Measurements from ENCODE around the gene STON2. TPM values are rescaled to one million over a fixed set of nuclear protein-coding genes. Genes with fewer than 3 reads are reported as not detected.
"Not testable (repeated sequence)": the region's sequence is repeated elsewhere in the genome, so short reads cannot be mapped to it uniquely, and the experiment has no call there.

The STON2 gene
- polyA plus RNA-seq, 4 donors: 3.4 to 11.5 (median 4.3) TPM

GRCh38 chr14:81384900-81385299, 15.2 kb downstream of the STON2 start:
- FAIRE-seq: no peak
- no peak overlapping the region for H3K27ac ChIP-seq (ENCODE audit: low read depth in 1 of 3, low read length in 2 of 3)
- no peaks in the 10 kb centered on the region for H3K36me3 ChIP-seq (ENCODE audit: control insufficient read depth in 3 of 3, insufficient read depth in 2 of 3, low read depth in 1 of 3, low read length in 3 of 3)
- no peaks in the 10 kb centered on the region for H3K4me1 ChIP-seq (ENCODE audit: control insufficient read depth in 3 of 3, insufficient read depth in 2 of 3, low read depth in 1 of 3, low read length in 2 of 3)
- WGBS, 3 donors: 55 to 64% (median 61%) methylated on average over 1 of the region's 1 CpG
- DNase-seq: no peak
- H3K4me3 ChIP-seq (ENCODE audit: low read depth in 1 of 3, low read length in 3 of 3): no peak overlapping the region
- no peaks in the 10 kb centered on the region for H3K9me3 ChIP-seq (ENCODE audit: control insufficient read depth in 2 of 2, insufficient read depth in 1 of 2, low read depth in 1 of 2, low read length in 1 of 2)
- H3K27me3 ChIP-seq (ENCODE audit: control insufficient read depth in 3 of 3, insufficient read depth in 3 of 3, low read length in 3 of 3): no peaks in the 10 kb centered on the region

- no peak for DNase-seq
- Histone ChIP-seq H3K9me3 (ENCODE audit: control insufficient read depth in 2 of 2, insufficient read depth in 1 of 2, low read depth in 1 of 2, low read length in 1 of 2) (no peaks in the 10 kb centered on the region), H3K4me1 (ENCODE audit: control insufficient read depth in 3 of 3, insufficient read depth in 2 of 3, low read depth in 1 of 3, low read length in 2 of 3) (no peaks in the 10 kb centered on the region), H3K27me3 (ENCODE audit: control insufficient read depth in 3 of 3, insufficient read depth in 3 of 3, low read length in 3 of 3) (no peaks in the 10 kb centered on the region), H3K27ac (ENCODE audit: low read depth in 1 of 3, low read length in 2 of 3) (no peak overlapping the region), H3K36me3 (ENCODE audit: control insufficient read depth in 3 of 3, insufficient read depth in 2 of 3, low read depth in 1 of 3, low read length in 3 of 3) (no peaks in the 10 kb centered on the region), H3K4me3 (ENCODE audit: low read depth in 1 of 3, low read length in 3 of 3) (no peak overlapping the region)
- 52 to 76% (median 67%) methylated on average over 8 of the region's 8 CpGs for WGBS, 3 donors
- FAIRE-seq: no peak
These were observed 17.5 kb downstream of the STON2 start for GRCh38 chr14:81382517-81383225.

GRCh38 chr14:81380009-81380408, 20.1 kb downstream of the STON2 start:
- FAIRE-seq: peak; percentile 5
- 66 to 76% (median 66%) methylated on average over 2 of the region's 2 CpGs for WGBS, 3 donors
- H3K27ac ChIP-seq (ENCODE audit: low read depth in 1 of 3, low read length in 2 of 3); H3K9me3 ChIP-seq (ENCODE audit: control insufficient read depth in 2 of 2, insufficient read depth in 1 of 2, low read depth in 1 of 2, low read length in 1 of 2); H3K36me3 ChIP-seq (ENCODE audit: control insufficient read depth in 3 of 3, insufficient read depth in 2 of 3, low read depth in 1 of 3, low read length in 3 of 3); H3K4me1 ChIP-seq (ENCODE audit: control insufficient read depth in 3 of 3, insufficient read depth in 2 of 3, low read depth in 1 of 3, low read length in 2 of 3); H3K4me3 ChIP-seq (ENCODE audit: low read depth in 1 of 3, low read length in 3 of 3); DNase-seq; H3K27me3 ChIP-seq (ENCODE audit: control insufficient read depth in 3 of 3, insufficient read depth in 3 of 3, low read length in 3 of 3): not testable (repeated sequence)

GRCh38 chr14:81371802-81372201, 28.3 kb downstream of the STON2 start:
- Histone ChIP-seq H3K27me3 (ENCODE audit: control insufficient read depth in 3 of 3, insufficient read depth in 3 of 3, low read length in 3 of 3) (no peaks in the 10 kb centered on the region), H3K36me3 (ENCODE audit: control insufficient read depth in 3 of 3, insufficient read depth in 2 of 3, low read depth in 1 of 3, low read length in 3 of 3) (peaks cover 0 to 2% (median 0%) of the 10 kb centered on the region in 3 donors), H3K4me1 (ENCODE audit: control insufficient read depth in 3 of 3, insufficient read depth in 2 of 3, low read depth in 1 of 3, low read length in 2 of 3) (no peaks in the 10 kb centered on the region), H3K27ac (ENCODE audit: low read depth in 1 of 3, low read length in 2 of 3) (no peak overlapping the region), H3K9me3 (ENCODE audit: control insufficient read depth in 2 of 2, insufficient read depth in 1 of 2, low read depth in 1 of 2, low read length in 1 of 2) (no peaks in the 10 kb centered on the region), H3K4me3 (ENCODE audit: low read depth in 1 of 3, low read length in 3 of 3) (no peak overlapping the region)
- no peak for DNase-seq
- WGBS, 3 donors: 79 to 92% (median 89%) methylated on average over 1 of the region's 1 CpG
- no peak for FAIRE-seq

- DNase-seq (no peak), FAIRE-seq (no peak)
- Histone ChIP-seq H3K4me1 (ENCODE audit: control insufficient read depth in 3 of 3, insufficient read depth in 2 of 3, low read depth in 1 of 3, low read length in 2 of 3) (no peaks in the 10 kb centered on the region), H3K9me3 (ENCODE audit: control insufficient read depth in 2 of 2, insufficient read depth in 1 of 2, low read depth in 1 of 2, low read length in 1 of 2) (no peaks in the 10 kb centered on the region), H3K4me3 (ENCODE audit: low read depth in 1 of 3, low read length in 3 of 3) (no peak overlapping the region), H3K27ac (ENCODE audit: low read depth in 1 of 3, low read length in 2 of 3) (no peak overlapping the region), H3K27me3 (ENCODE audit: control insufficient read depth in 3 of 3, insufficient read depth in 3 of 3, low read length in 3 of 3) (no peaks in the 10 kb centered on the region), H3K36me3 (ENCODE audit: control insufficient read depth in 3 of 3, insufficient read depth in 2 of 3, low read depth in 1 of 3, low read length in 3 of 3) (peaks cover 0 to 4% (median 0%) of the 10 kb centered on the region in 3 donors)
- WGBS, 3 donors: 71 to 89% (median 81%) methylated on average over 4 of the region's 4 CpGs
These were observed 32.6 kb downstream of the STON2 start for GRCh38 chr14:81367563-81367962.

- 88 to 92% (median 90%) methylated on average over 7 of the region's 7 CpGs for WGBS, 3 donors
- no peaks in the 10 kb centered on the region for H3K9me3 ChIP-seq (ENCODE audit: control insufficient read depth in 2 of 2, insufficient read depth in 1 of 2, low read depth in 1 of 2, low read length in 1 of 2)
- FAIRE-seq (no peak), DNase-seq (no peak)
- no peaks in the 10 kb centered on the region for H3K27me3 ChIP-seq (ENCODE audit: control insufficient read depth in 3 of 3, insufficient read depth in 3 of 3, low read length in 3 of 3)
- no peak overlapping the region for H3K4me3 ChIP-seq (ENCODE audit: low read depth in 1 of 3, low read length in 3 of 3)
- H3K27ac ChIP-seq (ENCODE audit: low read depth in 1 of 3, low read length in 2 of 3): no peak overlapping the region
- H3K4me1 ChIP-seq (ENCODE audit: control insufficient read depth in 3 of 3, insufficient read depth in 2 of 3, low read depth in 1 of 3, low read length in 2 of 3): no peaks in the 10 kb centered on the region
- H3K36me3 ChIP-seq (ENCODE audit: control insufficient read depth in 3 of 3, insufficient read depth in 2 of 3, low read depth in 1 of 3, low read length in 3 of 3): peaks cover 0 to 4% (median 0%) of the 10 kb centered on the region in 3 donors
These were observed 33.2 kb downstream of the STON2 start for GRCh38 chr14:81366884-81367283.

- Histone ChIP-seq H3K4me3 (ENCODE audit: low read depth in 1 of 3, low read length in 3 of 3) (no peak overlapping the region), H3K27me3 (ENCODE audit: control insufficient read depth in 3 of 3, insufficient read depth in 3 of 3, low read length in 3 of 3) (no peaks in the 10 kb centered on the region), H3K36me3 (ENCODE audit: control insufficient read depth in 3 of 3, insufficient read depth in 2 of 3, low read depth in 1 of 3, low read length in 3 of 3) (peaks cover 0 to 4% (median 0%) of the 10 kb centered on the region in 3 donors), H3K27ac (ENCODE audit: low read depth in 1 of 3, low read length in 2 of 3) (no peak overlapping the region), H3K4me1 (ENCODE audit: control insufficient read depth in 3 of 3, insufficient read depth in 2 of 3, low read depth in 1 of 3, low read length in 2 of 3) (no peaks in the 10 kb centered on the region), H3K9me3 (ENCODE audit: control insufficient read depth in 2 of 2, insufficient read depth in 1 of 2, low read depth in 1 of 2, low read length in 1 of 2) (no peaks in the 10 kb centered on the region)
- FAIRE-seq (no peak), DNase-seq (no peak)
- 44 to 61% (median 46%) methylated on average over 6 of the region's 6 CpGs for WGBS, 3 donors
These were observed 33.9 kb downstream of the STON2 start for GRCh38 chr14:81366214-81366613.

- DNase-seq (no peak), FAIRE-seq (no peak)
- no peak overlapping the region for H3K27ac ChIP-seq (ENCODE audit: low read depth in 1 of 3, low read length in 2 of 3)
- whole genome bisulfite sequencing, 3 donors: 69 to 80% (median 74%) methylated on average over 4 of the region's 4 CpGs
- no peaks in the 10 kb centered on the region for H3K27me3 ChIP-seq (ENCODE audit: control insufficient read depth in 3 of 3, insufficient read depth in 3 of 3, low read length in 3 of 3)
- no peaks in the 10 kb centered on the region for H3K9me3 ChIP-seq (ENCODE audit: control insufficient read depth in 2 of 2, insufficient read depth in 1 of 2, low read depth in 1 of 2, low read length in 1 of 2)
- peaks cover 0 to 2% (median 0%) of the 10 kb centered on the region in 3 donors for H3K36me3 ChIP-seq (ENCODE audit: control insufficient read depth in 3 of 3, insufficient read depth in 2 of 3, low read depth in 1 of 3, low read length in 3 of 3)
- H3K4me3 ChIP-seq (ENCODE audit: low read depth in 1 of 3, low read length in 3 of 3): no peak overlapping the region
- no peaks in the 10 kb centered on the region for H3K4me1 ChIP-seq (ENCODE audit: control insufficient read depth in 3 of 3, insufficient read depth in 2 of 3, low read depth in 1 of 3, low read length in 2 of 3)
These were observed 36.3 kb downstream of the STON2 start for GRCh38 chr14:81363746-81364378.
